Fibroblast of lung (primary cell): ENCODE results near the gene NDUFA13. TPM values are rescaled to one million over a fixed set of nuclear protein-coding genes. Genes with fewer than 3 reads are reported as not detected.

Experiments used
- DNase-seq, 2 donors: peaks; one replicate each; pipeline versions ENCODE4 v3.0.0 to v3.0.0-alpha.2; 2010; ENCODE audit warnings: low read depth in 2 of 2
- H2AFZ ChIP-seq: 2 replicates; pipeline ENCODE4 v1.5.1; 2012; ENCODE audit warnings: low read length, control low read depth, inconsistent platforms
- H3K27ac ChIP-seq: 2 replicates; pipeline ENCODE4 v1.5.1; 2011; ENCODE audit warnings: low read length, control low read depth; ENCODE audit not compliant: insufficient read depth
- H3K27me3 ChIP-seq: 2 replicates; pipeline ENCODE4 v1.5.1; 2011; ENCODE audit warnings: mild to moderate bottlenecking, low read length; ENCODE audit not compliant: control insufficient read depth, insufficient read depth
- H3K36me3 ChIP-seq: 2 replicates; pipeline ENCODE4 v1.5.1; 2011; ENCODE audit warnings: low read length; ENCODE audit not compliant: control insufficient read depth, insufficient read depth
- H3K4me1 ChIP-seq: 2 replicates; pipeline ENCODE4 v1.5.1; 2011; ENCODE audit warnings: low read length; ENCODE audit not compliant: control insufficient read depth, insufficient read depth; ENCODE audit errors: extremely low read depth
- H3K4me2 ChIP-seq: 2 replicates; pipeline ENCODE4 v1.5.1; 2011; ENCODE audit warnings: low read length, control low read depth; ENCODE audit not compliant: insufficient read depth; ENCODE audit errors: extremely low read depth
- H3K4me3 ChIP-seq, 4 experiments: fragments of 200-600 bp in 1 of 4; sonication (generic) in 1 of 4; replicated peaks in 1 of 4; 2 replicates each; pipeline ENCODE4 v1.5.1; 2011 to 2016; ENCODE audit warnings: low read length in 4 of 4, low read depth in 3 of 4, mild to moderate bottlenecking in 3 of 4, control low read depth in 2 of 4, inconsistent platforms in 1 of 4, mixed read lengths in 1 of 4; ENCODE audit not compliant: insufficient read depth in 1 of 4; ENCODE audit errors: control extremely low read depth in 1 of 4
- H3K79me2 ChIP-seq: 2 replicates; pipeline ENCODE4 v1.5.1; 2012; ENCODE audit warnings: mild to moderate bottlenecking, low read length, inconsistent platforms; ENCODE audit not compliant: control insufficient read depth, insufficient read depth
- H3K9ac ChIP-seq: 2 replicates; pipeline ENCODE4 v1.5.1; 2011; ENCODE audit warnings: mild to moderate bottlenecking, low read length, control low read depth; ENCODE audit not compliant: insufficient read depth
- H3K9me3 ChIP-seq: 2 replicates; pipeline ENCODE4 v1.5.1; 2012; ENCODE audit warnings: low read depth, low read length; ENCODE audit not compliant: control insufficient read depth, insufficient read depth
- H4K20me1 ChIP-seq: 2 replicates; pipeline ENCODE4 v1.5.1; 2011; ENCODE audit warnings: low read length; ENCODE audit not compliant: control insufficient read depth, insufficient read depth; ENCODE audit errors: extremely low read depth
- EZH2 ChIP-seq: IDR thresholded peaks from 2 replicates; pipeline ENCODE4 v1.5.1; 2012; ENCODE audit warnings: low read length, control low read depth, mild to moderate bottlenecking; ENCODE audit errors: missing control alignments
- polyA plus RNA-seq, 2 donors: library from polyadenylated mRNA; depleted of rRNA in 1 of 2; stranded (reverse) in 1 of 2; unstranded in 1 of 2; fragments of >200 nt; gene quantifications; 2 replicates each; pipeline ENCODE4 v1.2.1, GENCODE V29; 2011 to 2012; ENCODE audit warnings: missing spikeins in 1 of 2
- total RNA-seq: library from RNA; depleted of rRNA; stranded (reverse); fragments of >200 nt; gene quantifications from 2 replicates; pipeline ENCODE4 v1.2.1, GENCODE V29; 2014
- TF ChIP-seq, protein P1 (sequence below), 2 donors: IDR thresholded peaks in 1 of 2; conservative IDR thresholded peaks in 1 of 2; 1 replicate in 1 of 2; 2 replicates in 1 of 2; pipeline ENCODE4 v1.5.1; 2011 to 2012; ENCODE audit warnings: low read length in 2 of 2, control low read depth in 1 of 2, inconsistent platforms in 1 of 2, low read depth in 1 of 2, mild to moderate bottlenecking in 1 of 2

Gene NDUFA13
- total and polyA plus RNA-seq, 2 donors (not counting 1 experiment from before 2014, with no cell fraction given) = 221 to 306 TPM

GRCh38 chr19:19486343-19487076 lies 29.5 kb upstream of the NDUFA13 start:
- H4K20me1 ChIP-seq = no peaks in the 10 kb centered on the region
- no peak overlapping the region for H3K4me3 ChIP-seq
- peaks cover 37% of the 10 kb centered on the region for H3K4me1 ChIP-seq
- no peak overlapping the region for H3K9ac ChIP-seq
- peaks cover 56% of the 10 kb centered on the region for H3K79me2 ChIP-seq
- no peak overlapping the region for H2AFZ ChIP-seq
- no peaks in the 10 kb centered on the region for H3K27me3 ChIP-seq
- TF ChIP-seq, protein P1, sequence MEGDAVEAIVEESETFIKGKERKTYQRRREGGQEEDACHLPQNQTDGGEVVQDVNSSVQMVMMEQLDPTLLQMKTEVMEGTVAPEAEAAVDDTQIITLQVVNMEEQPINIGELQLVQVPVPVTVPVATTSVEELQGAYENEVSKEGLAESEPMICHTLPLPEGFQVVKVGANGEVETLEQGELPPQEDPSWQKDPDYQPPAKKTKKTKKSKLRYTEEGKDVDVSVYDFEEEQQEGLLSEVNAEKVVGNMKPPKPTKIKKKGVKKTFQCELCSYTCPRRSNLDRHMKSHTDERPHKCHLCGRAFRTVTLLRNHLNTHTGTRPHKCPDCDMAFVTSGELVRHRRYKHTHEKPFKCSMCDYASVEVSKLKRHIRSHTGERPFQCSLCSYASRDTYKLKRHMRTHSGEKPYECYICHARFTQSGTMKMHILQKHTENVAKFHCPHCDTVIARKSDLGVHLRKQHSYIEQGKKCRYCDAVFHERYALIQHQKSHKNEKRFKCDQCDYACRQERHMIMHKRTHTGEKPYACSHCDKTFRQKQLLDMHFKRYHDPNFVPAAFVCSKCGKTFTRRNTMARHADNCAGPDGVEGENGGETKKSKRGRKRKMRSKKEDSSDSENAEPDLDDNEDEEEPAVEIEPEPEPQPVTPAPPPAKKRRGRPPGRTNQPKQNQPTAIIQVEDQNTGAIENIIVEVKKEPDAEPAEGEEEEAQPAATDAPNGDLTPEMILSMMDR (conservative IDR thresholded peaks at IDR 0.05 in 1 of 2, IDR thresholded peaks at IDR 0.05 in 1 of 2; ENCODE audit: low read depth in 1 of 2, low read length in 2 of 2) = no peak
- TF ChIP-seq EZH2 = no peak
- no peak for DNase-seq
- H3K27ac ChIP-seq = peak overlapping the region; percentile 24
- peaks cover 9% of the 10 kb centered on the region for H3K36me3 ChIP-seq
- no peak overlapping the region for H3K4me2 ChIP-seq
- H3K9me3 ChIP-seq = no peaks in the 10 kb centered on the region

DNA sequence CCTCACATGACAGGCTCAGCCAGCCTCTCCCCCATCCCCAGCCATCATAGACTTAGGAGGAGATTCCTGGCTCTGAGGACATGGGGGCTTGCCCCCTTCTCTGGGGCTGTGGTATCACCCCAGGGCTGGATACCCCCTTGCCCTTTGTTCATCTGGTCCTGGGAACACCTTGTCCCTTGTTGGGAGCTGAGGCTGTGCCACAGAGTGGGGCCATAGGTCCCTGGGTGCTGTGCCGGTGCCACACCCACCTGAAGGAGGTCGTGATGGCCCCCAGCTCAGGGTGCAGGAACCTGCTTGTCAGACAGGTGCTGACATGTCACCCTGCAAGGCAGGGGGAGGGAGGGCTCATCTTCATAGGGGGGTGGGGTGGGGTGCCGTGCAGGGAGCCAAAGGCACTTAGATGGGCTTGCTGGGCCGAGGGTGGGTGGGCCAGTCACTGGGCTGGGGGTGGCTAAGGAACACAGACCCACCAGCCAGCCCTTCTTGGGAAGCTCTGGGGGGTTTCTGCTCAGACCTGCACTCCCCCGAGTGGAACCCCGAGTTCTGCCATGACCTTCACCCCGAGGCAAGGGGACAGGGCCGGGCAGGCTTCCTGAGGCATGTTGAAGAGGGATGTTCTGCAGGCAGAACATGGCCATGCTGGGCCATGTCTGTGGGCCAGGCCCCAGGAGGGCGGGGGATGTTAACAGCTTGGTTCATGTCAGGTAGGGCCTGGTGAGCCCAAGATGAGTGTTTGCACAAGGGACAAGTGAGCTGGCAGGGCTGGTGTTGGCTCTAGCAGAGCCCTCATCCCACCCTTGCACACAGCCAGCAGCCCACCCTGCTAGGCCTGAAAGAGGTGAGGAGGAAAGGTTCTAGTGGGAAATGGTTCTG lies 28.7 kb upstream of the NDUFA13 start:
- Histone ChIP-seq H3K4me2 (no peak overlapping the region), H3K36me3 (peaks cover 9% of the 10 kb centered on the region), H3K4me3 (no peak overlapping the region), H3K27ac (peak overlapping the region; percentile 87), H3K4me1 (peaks cover 37% of the 10 kb centered on the region), H3K27me3 (no peaks in the 10 kb centered on the region), H3K9ac (no peak overlapping the region), H3K79me2 (peaks cover 56% of the 10 kb centered on the region), H2AFZ (no peak overlapping the region), H4K20me1 (no peaks in the 10 kb centered on the region), H3K9me3 (no peaks in the 10 kb centered on the region)
- no peak for DNase-seq
- TF ChIP-seq, protein P1 (conservative IDR thresholded peaks at IDR 0.05 in 1 of 2, IDR thresholded peaks at IDR 0.05 in 1 of 2; ENCODE audit: low read depth in 1 of 2, low read length in 2 of 2) = no peak
- TF ChIP-seq EZH2 = no peak
